Tibial nerve (tissue), 4 donors: ENCODE results near the gene TCIRG1. TPM values are rescaled to one million over a fixed set of nuclear protein-coding genes. Genes with fewer than 3 reads are reported as not detected.

Experiments
- DNase-seq, 2 donors: peaks; one replicate each; pipeline ENCODE4 v3.0.0-alpha.2; 2019; ENCODE audit warnings: low spot score in 2 of 2
- H3K27ac ChIP-seq, 4 donors: fragments of 200-600 bp; sonication (generic) in 3 of 4; one replicate each; pipeline ENCODE4 v1.5.1; 2017 to 2019; ENCODE audit warnings: mild to moderate bottlenecking in 1 of 4
- H3K27me3 ChIP-seq, 2 donors: fragments of 200-600 bp; sonication (generic) in 1 of 2; one replicate each; pipeline versions ENCODE4 v1.5.1 to v1.6.0; 2017 to 2019
- H3K36me3 ChIP-seq, 3 donors: fragments of 200-600 bp; sonication (generic); one replicate each; pipeline ENCODE4 v1.5.1; 2018 to 2019
- H3K4me1 ChIP-seq, 4 donors: fragments of 200-600 bp; sonication (generic) in 3 of 4; one replicate each; pipeline ENCODE4 v1.5.1; 2017 to 2019
- H3K4me3 ChIP-seq, 4 donors: fragments of 200-600 bp; sonication (generic) in 3 of 4; one replicate each; pipeline ENCODE4 v1.5.1; 2017 to 2019; ENCODE audit warnings: mild to moderate bottlenecking in 1 of 4, moderate library complexity in 1 of 4
- H3K9me3 ChIP-seq, 4 donors: fragments of 200-600 bp; sonication (generic) in 3 of 4; one replicate each; pipeline ENCODE4 v1.5.1; 2017 to 2019
- EP300 ChIP-seq, 2 donors: sonication (generic); formaldehyde crosslinking; IDR thresholded peaks; one replicate each; pipeline ENCODE4 v1.6.1; 2017; ENCODE audit warnings: antibody characterized with exemption in 2 of 2, mild to moderate bottlenecking in 1 of 2
- POLR2A ChIP-seq, 2 donors: fragments of 450-650 bp; IDR thresholded peaks; one replicate each; pipeline ENCODE4 v1.6.1; 2017; ENCODE audit warnings: antibody characterized with exemption in 2 of 2, mild to moderate bottlenecking in 2 of 2, moderate library complexity in 2 of 2
- WGBS, 2 donors: methylation state at CpG; one replicate each; pipeline ENCODE4 v1.1.5; 2018; 5-methylcytosine and 5-hydroxymethylcytosine counted together
- total RNA-seq, 4 donors: library from RNA; depleted of rRNA; stranded (reverse); fragments of >200 nt; gene quantifications; one replicate each; pipeline ENCODE4 v1.1.0, GENCODE V29; 2016
- TF ChIP-seq, protein P1 (sequence below), 5 experiments: fragments of 200-600 bp in 3 of 5; fragments of 450-650 bp in 2 of 5; sonication (generic) in 3 of 5; IDR thresholded peaks; one replicate each; pipeline ENCODE4 v1.5.1; 2016 to 2019; ENCODE audit warnings: antibody characterized with exemption in 5 of 5, mild to moderate bottlenecking in 3 of 5, moderate library complexity in 2 of 5

The TCIRG1 gene
- total RNA-seq, 4 donors from 2014 or later = 142 to 439 (median 183) TPM

DNA sequence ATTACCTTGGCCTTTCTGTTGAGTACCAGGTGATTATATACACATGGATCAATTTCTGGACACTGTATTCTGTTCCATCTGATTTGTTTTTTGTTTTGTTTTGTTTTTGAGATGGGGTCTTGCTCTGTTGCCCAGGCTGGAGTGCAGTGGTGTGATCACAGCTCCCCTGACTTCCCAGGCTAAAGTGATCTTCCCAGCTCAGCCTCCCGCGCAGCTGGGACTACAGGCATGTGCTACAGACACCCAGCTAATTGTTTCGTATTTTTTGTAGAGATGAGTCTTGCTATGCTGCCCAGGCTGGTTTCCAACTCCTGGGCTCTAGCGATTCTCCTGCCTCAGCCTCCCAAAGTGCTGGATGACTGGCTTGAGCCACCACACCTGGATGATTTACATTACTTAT is 19.0 kb downstream of the TCIRG1 start:
- WGBS, 2 donors = 93 to 97% methylated on average over 4 of the region's 4 CpGs
- peaks cover 0 to 74% (median 10%) of the 10 kb centered on the region in 3 donors for H3K36me3 ChIP-seq

DNA sequence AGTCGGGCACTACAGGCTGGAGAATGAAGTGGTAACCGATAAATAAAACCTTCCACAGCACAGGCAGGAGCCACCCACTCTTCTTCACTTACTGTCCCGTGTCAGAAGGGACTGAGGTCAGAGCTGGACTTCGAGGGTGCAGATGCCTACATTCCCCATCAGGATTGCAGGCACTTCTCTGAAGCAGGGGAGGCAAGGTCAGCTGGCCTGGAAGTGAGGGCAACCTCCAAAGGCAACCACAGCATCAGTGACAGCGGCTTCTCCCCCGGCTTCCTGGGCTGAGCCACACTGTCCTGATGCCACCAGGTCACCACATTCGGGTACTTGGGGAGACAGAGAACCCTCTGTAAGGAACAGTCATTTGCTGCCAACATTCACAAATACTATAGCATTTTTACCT is 22.7 kb downstream of the TCIRG1 start:
- DNase-seq = no peak
- Histone ChIP-seq H3K27me3 (no peaks in the 10 kb centered on the region), H3K4me3 (no peak overlapping the region), H3K27ac (no peak overlapping the region), H3K4me1 (no peaks in the 10 kb centered on the region), H3K36me3 (peaks cover 0 to 94% (median 10%) of the 10 kb centered on the region in 3 donors), H3K9me3 (no peaks in the 10 kb centered on the region)
- WGBS, 2 donors = 91 to 97% methylated on average over 7 of the region's 7 CpGs
- TF ChIP-seq, protein P1, sequence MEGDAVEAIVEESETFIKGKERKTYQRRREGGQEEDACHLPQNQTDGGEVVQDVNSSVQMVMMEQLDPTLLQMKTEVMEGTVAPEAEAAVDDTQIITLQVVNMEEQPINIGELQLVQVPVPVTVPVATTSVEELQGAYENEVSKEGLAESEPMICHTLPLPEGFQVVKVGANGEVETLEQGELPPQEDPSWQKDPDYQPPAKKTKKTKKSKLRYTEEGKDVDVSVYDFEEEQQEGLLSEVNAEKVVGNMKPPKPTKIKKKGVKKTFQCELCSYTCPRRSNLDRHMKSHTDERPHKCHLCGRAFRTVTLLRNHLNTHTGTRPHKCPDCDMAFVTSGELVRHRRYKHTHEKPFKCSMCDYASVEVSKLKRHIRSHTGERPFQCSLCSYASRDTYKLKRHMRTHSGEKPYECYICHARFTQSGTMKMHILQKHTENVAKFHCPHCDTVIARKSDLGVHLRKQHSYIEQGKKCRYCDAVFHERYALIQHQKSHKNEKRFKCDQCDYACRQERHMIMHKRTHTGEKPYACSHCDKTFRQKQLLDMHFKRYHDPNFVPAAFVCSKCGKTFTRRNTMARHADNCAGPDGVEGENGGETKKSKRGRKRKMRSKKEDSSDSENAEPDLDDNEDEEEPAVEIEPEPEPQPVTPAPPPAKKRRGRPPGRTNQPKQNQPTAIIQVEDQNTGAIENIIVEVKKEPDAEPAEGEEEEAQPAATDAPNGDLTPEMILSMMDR (IDR thresholded peaks at IDR 0.05) = no peak
- TF ChIP-seq EP300 (IDR thresholded peaks at IDR 0.05) = no peak
- TF ChIP-seq POLR2A (IDR thresholded peaks at IDR 0.05) = no peak

More for the DNA sequence above, 19.0 kb downstream of the TCIRG1 start:
- Histone ChIP-seq H3K4me1 (no peaks in the 10 kb centered on the region), H3K27me3 (no peaks in the 10 kb centered on the region), H3K4me3 (no peak overlapping the region), H3K9me3 (no peaks in the 10 kb centered on the region), H3K27ac (no peak overlapping the region)
- TF ChIP-seq EP300 (IDR thresholded peaks at IDR 0.05) (no peak), POLR2A (IDR thresholded peaks at IDR 0.05) (no peak)
- TF ChIP-seq, protein P1 (IDR thresholded peaks at IDR 0.05) = no peak
- no peak for DNase-seq

DNA sequence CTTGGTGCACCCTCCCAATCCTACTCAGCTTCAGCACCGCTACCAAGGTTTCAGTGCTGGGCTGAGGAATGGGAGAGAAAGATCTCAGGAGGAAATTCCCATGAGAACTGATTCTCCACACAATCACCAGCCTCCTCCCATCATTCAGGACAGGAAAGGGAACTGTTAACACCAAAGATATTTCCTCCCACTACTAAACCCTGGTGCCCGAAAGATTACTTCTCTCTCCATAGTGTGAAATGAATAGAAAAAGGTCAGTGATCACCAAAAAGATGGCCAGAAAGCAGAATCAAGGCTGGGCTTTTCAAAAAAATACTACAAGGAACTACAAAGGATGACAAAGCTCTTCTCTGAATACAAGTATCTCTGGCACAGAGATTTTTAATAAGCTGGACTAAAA is 26.1 kb downstream of the TCIRG1 start:
- WGBS, 2 donors = 72 to 84% methylated on average over 2 of the region's 2 CpGs
- Histone ChIP-seq H3K4me1 (no peaks in the 10 kb centered on the region), H3K4me3 (no peak overlapping the region), H3K36me3 (peaks cover 0 to 99% (median 10%) of the 10 kb centered on the region in 3 donors), H3K9me3 (no peaks in the 10 kb centered on the region), H3K27ac (no peak overlapping the region), H3K27me3 (no peaks in the 10 kb centered on the region)
- no peak for DNase-seq
- TF ChIP-seq, protein P1 (IDR thresholded peaks at IDR 0.05) = no peak
- TF ChIP-seq EP300 (IDR thresholded peaks at IDR 0.05) (no peak), POLR2A (IDR thresholded peaks at IDR 0.05) (no peak)

DNA sequence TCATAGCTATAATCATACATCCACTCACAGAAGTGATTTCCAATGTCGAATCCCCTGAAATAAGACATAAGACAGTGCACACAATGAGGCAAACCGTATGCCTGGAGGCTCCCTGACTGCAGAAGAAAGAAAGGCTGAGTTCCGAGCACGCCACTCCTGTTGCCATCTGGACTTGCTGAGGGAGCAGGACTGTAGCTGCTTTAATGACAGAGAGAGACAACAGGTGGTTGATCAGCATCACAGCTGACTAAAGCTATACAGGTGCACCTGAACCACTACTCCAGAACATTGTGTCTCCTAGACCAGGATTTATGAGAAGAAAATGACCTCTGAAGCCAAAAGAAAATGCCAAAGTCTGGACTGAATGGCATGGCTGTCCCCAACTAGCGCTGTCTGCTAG is 27.0 kb downstream of the TCIRG1 start:
- no peak overlapping the region for H3K27ac ChIP-seq
- H3K4me1 ChIP-seq = no peaks in the 10 kb centered on the region
- no peaks in the 10 kb centered on the region for H3K27me3 ChIP-seq
- H3K4me3 ChIP-seq = no peak overlapping the region
- WGBS, 2 donors = 87 to 92% methylated on average over 5 of the region's 5 CpGs
- no peak for DNase-seq
- H3K36me3 ChIP-seq = peaks cover 0 to 99% (median 10%) of the 10 kb centered on the region in 3 donors
- H3K9me3 ChIP-seq = no peaks in the 10 kb centered on the region
- TF ChIP-seq POLR2A (IDR thresholded peaks at IDR 0.05) = no peak

DNA sequence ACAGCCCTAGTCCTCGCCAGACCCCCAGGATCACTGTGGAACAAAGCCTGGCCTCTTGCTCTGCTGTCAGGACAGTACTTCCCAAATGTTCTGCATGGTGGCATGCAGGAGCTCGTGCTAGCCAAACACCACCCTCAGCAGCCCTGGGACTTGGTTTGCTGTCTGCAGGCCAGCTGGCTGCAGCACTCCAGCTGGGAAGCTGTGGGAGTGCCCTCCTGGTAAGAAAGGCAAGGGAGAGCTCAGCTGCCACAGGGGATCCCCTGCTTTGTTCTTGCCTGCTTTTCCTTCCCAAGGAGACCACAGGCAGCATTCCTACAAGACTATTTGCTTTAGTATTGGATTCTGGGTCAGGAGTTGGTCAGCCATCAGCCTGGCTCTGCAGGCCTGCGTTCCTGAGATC is 27.9 kb downstream of the TCIRG1 start:
- Histone ChIP-seq H3K9me3 (no peaks in the 10 kb centered on the region), H3K27me3 (no peaks in the 10 kb centered on the region), H3K4me1 (no peaks in the 10 kb centered on the region), H3K4me3 (no peak overlapping the region), H3K36me3 (peaks cover 0 to 100% (median 4%) of the 10 kb centered on the region in 3 donors), H3K27ac (no peak overlapping the region)
- 58 to 82% methylated on average over 2 to 3 of the region's 3 CpGs for WGBS, 2 donors
- TF ChIP-seq EP300 (IDR thresholded peaks at IDR 0.05) (no peak), POLR2A (IDR thresholded peaks at IDR 0.05) (no peak)
- TF ChIP-seq, protein P1 (IDR thresholded peaks at IDR 0.05) = no peak
- no peak for DNase-seq

DNA sequence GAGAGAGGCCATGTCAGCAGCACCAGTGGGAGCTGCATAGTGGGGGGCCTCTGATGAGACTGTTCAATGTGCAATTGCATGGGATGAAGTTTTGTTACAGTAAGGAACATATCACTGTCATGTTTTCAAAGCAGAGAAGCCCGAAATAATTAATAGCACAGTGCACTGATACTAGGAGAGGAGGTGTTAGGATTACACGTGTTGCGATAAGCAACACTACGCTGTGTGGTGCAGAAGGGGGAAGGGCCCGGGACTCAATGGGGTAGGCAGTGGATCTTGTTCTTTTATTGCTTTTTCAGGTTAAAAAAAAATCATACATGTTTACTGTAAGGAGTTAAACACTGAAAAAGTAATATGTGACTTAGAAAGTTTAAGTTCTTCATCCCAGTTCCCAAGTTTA is 29.2 kb downstream of the TCIRG1 start:
- no peaks in the 10 kb centered on the region for H3K9me3 ChIP-seq
- no peak overlapping the region for H3K27ac ChIP-seq
- H3K4me1 ChIP-seq = no peaks in the 10 kb centered on the region
- H3K4me3 ChIP-seq = no peak overlapping the region
- DNase-seq = no peak
- H3K36me3 ChIP-seq = peaks cover 0 to 99% (median 0%) of the 10 kb centered on the region in 3 donors
- no peaks in the 10 kb centered on the region for H3K27me3 ChIP-seq
- WGBS, 2 donors = 93 to 97% methylated on average over 5 of the region's 5 CpGs
- TF ChIP-seq, protein P1 (IDR thresholded peaks at IDR 0.05) = no peak
- no peak for TF ChIP-seq EP300 (IDR thresholded peaks at IDR 0.05)
- TF ChIP-seq POLR2A (IDR thresholded peaks at IDR 0.05) = no peak
